ENCODE data around the gene VASH1. TPM values are rescaled to one million over a fixed set of nuclear protein-coding genes. Genes with fewer than 3 reads are reported as not detected.

Gene VASH1
- total and polyA plus RNA-seq, 2 donors (not counting 3 experiments of a cell fraction or from before 2014, with no cell fraction given) = 39.8 to 168 TPM

GRCh38 chr14:76826122-76826521, 64.9 kb downstream of the VASH1 start, which contains the start of gene LRRC74A:
TSS of gene LRRC74A (plus strand) at chr14:76826408. CDS start at chr14:76826698, 290 bp downstream.
- no peak for FAIRE-seq
- Histone ChIP-seq H3K9ac (replicated peaks; ENCODE audit: extremely low read depth, insufficient read depth, low read length) (no peak within 1 kb of the TSS), H3K4me1 (ENCODE audit: control insufficient read depth, extremely low read depth, insufficient read depth, low read length) (no peaks in the 10 kb centered on the region), H3K9me3 (replicated peaks; ENCODE audit: control insufficient read depth, insufficient read depth, low read length) (no peaks in the 10 kb centered on the region), H3K4me3 (replicated peaks in 1 of 3; ENCODE audit: insufficient read depth in 1 of 3, low read depth in 1 of 3, low read length in 3 of 3) (no peak within 1 kb of the TSS), H3K36me3 (ENCODE audit: control insufficient read depth in 2 of 2, extremely low read depth in 1 of 2, insufficient read depth in 2 of 2, low read length in 2 of 2) (no peaks in the 10 kb centered on the region), H3K4me2 (ENCODE audit: insufficient read depth, low read length) (no peak within 1 kb of the TSS), H3K79me2 (ENCODE audit: control insufficient read depth, insufficient read depth, low read length) (no peaks in the 10 kb centered on the region), H3K27me3 (ENCODE audit: control insufficient read depth in 2 of 2, insufficient read depth in 2 of 2, low read length in 2 of 2) (no peaks in the 10 kb centered on the region), H3K27ac (ENCODE audit: insufficient read depth, low read depth, low read length) (no peak within 1 kb of the TSS), H2AFZ (ENCODE audit: low read depth, low read length) (no peak within 1 kb of the TSS), H4K20me1 (replicated peaks; ENCODE audit: control insufficient read depth, extremely low read depth, insufficient read depth, low read length) (no peaks in the 10 kb centered on the region), H3K9me1 (replicated peaks; ENCODE audit: control insufficient read depth, extremely low read depth, insufficient read depth, low read length) (no peaks in the 10 kb centered on the region)
- no peak for DNase-seq (ENCODE audit: low read depth, low spot score)
- POLR2A ChIA-PET = no interaction called here
- intact Hi-C loops (cut with micrococcal nuclease) (no loop called here), dilution Hi-C loops (cut with MboI; ENCODE audit: extremely low pct_ligation_motif_present, low sequenced_read_pairs) (no loop called here)
- CTCF ChIA-PET = no interaction called here
- BruUV-seq (replicated peaks) = no TSS peak
- TF ChIP-seq EZH2 (IDR thresholded peaks at IDR 0.05; ENCODE audit: borderline replicate concordance, low read depth, low read length, severe bottlenecking) (no peak), MAX (IDR thresholded peaks at IDR 0.05; ENCODE audit: insufficient read depth, insufficient read length) (no peak), JUN (IDR thresholded peaks at IDR 0.05; ENCODE audit: borderline replicate concordance, insufficient read depth, insufficient read length, low read depth) (no peak), POLR2AphosphoS5 (IDR thresholded peaks at IDR 0.05; ENCODE audit: insufficient read depth, low read depth, low read length) (no peak), GATA2 (IDR thresholded peaks at IDR 0.05; ENCODE audit: insufficient read depth, insufficient read length, low read depth, low read length) (no peak), FOS (IDR thresholded peaks at IDR 0.05; ENCODE audit: borderline replicate concordance, insufficient read depth, low read length) (no peak), CTCF (IDR thresholded peaks at IDR 0.05; ENCODE audit: extremely low read depth in 1 of 2, insufficient read depth in 1 of 2, low read depth in 1 of 2, low read length in 2 of 2) (no peak), MYC (IDR thresholded peaks at IDR 0.05; ENCODE audit: low read depth, low read length) (no peak), POLR2A (IDR thresholded peaks at IDR 0.05; ENCODE audit: low read depth, low read length) (no peak)
